GM06990 (cell line): ENCODE measurements around the gene FSTL4.

ENCODE experiments used
- DNase-seq: peaks from one replicate; pipeline ENCODE4 v3.0.0-alpha.2; 2011; ENCODE audit not compliant: insufficient read length; ENCODE audit errors: extremely low read depth
- H3K27me3 ChIP-seq: replicated peaks from 2 replicates; pipeline ENCODE4 v1.6.0; 2011; ENCODE audit warnings: low read length; ENCODE audit not compliant: control insufficient read depth, insufficient read depth
- H3K36me3 ChIP-seq: 2 replicates; pipeline ENCODE4 v1.5.1; 2011; ENCODE audit warnings: low read length; ENCODE audit not compliant: control insufficient read depth, insufficient read depth
- H3K4me3 ChIP-seq: replicated peaks from 2 replicates; pipeline ENCODE4 v1.5.1; 2011; ENCODE audit warnings: low read depth, mild to moderate bottlenecking, control low read depth, low read length
- CTCF ChIP-seq: IDR thresholded peaks from 2 replicates; pipeline ENCODE4 v1.5.1; 2011; ENCODE audit warnings: low read length, control low read depth, mild to moderate bottlenecking, inconsistent platforms; ENCODE audit not compliant: insufficient read depth, poor library complexity, severe bottlenecking

FSTL4 gene

DNA sequence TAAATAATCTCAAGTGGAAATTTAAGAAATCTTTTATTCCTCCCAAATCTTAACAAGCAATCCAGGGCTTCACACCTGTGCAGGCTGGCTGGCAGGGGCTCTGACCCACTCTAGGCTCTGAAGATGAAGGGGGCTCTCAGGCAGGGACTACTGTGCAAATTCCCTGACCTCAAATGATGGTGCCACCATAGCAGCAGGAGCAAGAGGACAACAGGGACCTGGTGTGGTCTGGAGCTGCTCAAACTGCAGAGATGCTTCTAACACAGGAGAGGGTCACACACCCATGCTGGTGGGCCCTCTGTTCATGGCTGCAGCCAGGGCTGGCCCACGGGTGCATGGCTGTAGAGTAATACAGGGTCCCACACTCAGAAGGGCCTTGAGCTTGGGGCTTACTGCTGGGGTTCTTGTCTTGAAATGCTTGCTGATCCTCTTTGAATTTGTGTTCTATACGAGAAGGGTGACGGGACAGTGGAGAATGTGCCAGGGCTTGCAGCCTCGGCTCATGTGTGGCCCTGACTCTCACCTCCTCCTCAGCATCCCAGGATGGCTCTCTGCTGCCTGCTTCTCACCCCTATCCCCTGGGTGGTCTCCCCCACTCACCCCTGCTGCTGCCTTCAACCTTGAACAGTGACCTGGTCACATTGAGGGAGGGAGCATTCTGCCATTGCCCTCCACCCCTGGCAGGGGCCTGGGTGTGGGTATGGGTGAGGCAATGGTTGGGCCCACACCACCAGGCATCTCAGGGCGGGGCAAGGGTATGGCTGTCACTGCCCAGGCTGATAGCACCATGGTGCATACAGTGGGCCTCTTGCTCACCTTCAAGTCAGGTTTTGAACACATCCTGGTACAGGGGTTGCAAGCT lies 191.7 kb downstream of the FSTL4 start:
- TF ChIP-seq CTCF = no peak

GRCh38 chr5:133415906-133416305 lies 196.4 kb downstream of the FSTL4 start:
- H3K27me3 ChIP-seq = peaks cover 1% of the 10 kb centered on the region; the same call in 1 of the 2 replicates
- TF ChIP-seq CTCF = no peak
- DNase-seq = no peak
- no peak overlapping the region for H3K4me3 ChIP-seq
- no peaks in the 10 kb centered on the region for H3K36me3 ChIP-seq

More for the DNA sequence above, 191.7 kb downstream of the FSTL4 start:
- H3K4me3 ChIP-seq = no peak overlapping the region
- H3K36me3 ChIP-seq = no peaks in the 10 kb centered on the region
- no peak for DNase-seq
- no peaks in the 10 kb centered on the region; the same call in 1 of the 2 replicates for H3K27me3 ChIP-seq

GRCh38 chr5:133415506-133415905 lies 196.8 kb downstream of the FSTL4 start:
- Histone ChIP-seq H3K36me3 (no peaks in the 10 kb centered on the region), H3K27me3 (peaks cover 1% of the 10 kb centered on the region; the same call in 1 of the 2 replicates), H3K4me3 (no peak overlapping the region)
- TF ChIP-seq CTCF = no peak
- DNase-seq = no peak

DNA sequence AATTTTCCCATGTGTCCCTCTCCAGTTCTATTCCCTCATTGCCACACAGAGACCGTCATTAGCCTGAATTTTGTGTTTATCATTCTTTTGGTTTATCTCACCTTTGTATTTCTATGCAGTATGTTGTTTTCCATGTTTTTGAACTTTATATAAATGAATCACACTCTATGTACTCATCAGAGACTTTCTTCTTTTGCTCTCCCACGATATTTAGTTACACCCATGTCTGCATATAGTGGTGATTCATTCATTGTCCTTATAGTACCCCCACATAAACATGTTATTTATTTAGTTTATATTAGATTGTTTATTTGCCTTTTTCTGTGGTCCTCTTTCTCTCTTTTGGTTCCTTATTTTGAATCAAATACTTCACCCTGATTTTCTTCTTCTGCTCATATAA lies 199.7 kb downstream of the FSTL4 start:
- Histone ChIP-seq H3K4me3 (no peak overlapping the region), H3K36me3 (no peaks in the 10 kb centered on the region), H3K27me3 (0 out of 2 replicates have a peak, but pooled peaks cover 1% of the 10 kb centered on the region)
- no peak for DNase-seq
- no peak for TF ChIP-seq CTCF

DNA sequence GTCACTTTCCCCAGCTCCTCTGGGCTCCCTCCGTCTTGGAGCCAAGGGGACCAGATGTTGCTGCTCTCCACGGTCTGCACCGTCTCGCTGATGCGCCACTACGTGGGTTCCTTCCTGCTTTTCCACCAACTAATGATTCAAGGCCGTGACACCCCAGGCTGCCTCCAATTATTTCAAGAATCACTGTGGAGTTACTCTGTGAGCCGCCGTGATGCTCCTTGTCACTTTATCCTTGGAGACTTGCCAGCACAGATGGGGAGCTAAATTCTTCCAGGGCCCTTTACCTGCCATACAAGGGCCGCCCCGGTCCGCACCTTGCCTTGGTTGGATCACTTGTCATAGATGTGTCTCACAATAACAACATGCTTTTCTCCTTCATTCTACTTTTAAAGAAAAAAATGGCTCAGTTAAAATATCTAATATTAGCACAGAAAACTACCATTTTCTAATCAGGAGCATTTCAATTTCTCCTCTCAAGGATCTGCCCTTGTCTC lies 202.0 kb downstream of the FSTL4 start:
- Histone ChIP-seq H3K27me3 (0 out of 2 replicates have a peak, but pooled peaks cover 1% of the 10 kb centered on the region), H3K36me3 (no peaks in the 10 kb centered on the region), H3K4me3 (no peak overlapping the region)
- no peak for TF ChIP-seq CTCF
- DNase-seq = no peak
